GM12864 (cell line): ENCODE data around the gene PLOD3.

Source experiments
- DNase-seq: peaks from one replicate; pipeline ENCODE4 v3.0.0-alpha.2; 2011; ENCODE audit warnings: low read depth
- H3K4me3 ChIP-seq: 2 replicates; pipeline ENCODE4 v1.5.1; 2011; ENCODE audit warnings: mild to moderate bottlenecking, low read depth, low read length, control low read depth
- CTCF ChIP-seq: IDR thresholded peaks from 2 replicates; pipeline ENCODE4 v1.5.1; 2011; ENCODE audit warnings: low read depth, mild to moderate bottlenecking, moderate library complexity, low read length, control low read depth, inconsistent platforms; ENCODE audit errors: missing control alignments

Gene PLOD3

DNA sequence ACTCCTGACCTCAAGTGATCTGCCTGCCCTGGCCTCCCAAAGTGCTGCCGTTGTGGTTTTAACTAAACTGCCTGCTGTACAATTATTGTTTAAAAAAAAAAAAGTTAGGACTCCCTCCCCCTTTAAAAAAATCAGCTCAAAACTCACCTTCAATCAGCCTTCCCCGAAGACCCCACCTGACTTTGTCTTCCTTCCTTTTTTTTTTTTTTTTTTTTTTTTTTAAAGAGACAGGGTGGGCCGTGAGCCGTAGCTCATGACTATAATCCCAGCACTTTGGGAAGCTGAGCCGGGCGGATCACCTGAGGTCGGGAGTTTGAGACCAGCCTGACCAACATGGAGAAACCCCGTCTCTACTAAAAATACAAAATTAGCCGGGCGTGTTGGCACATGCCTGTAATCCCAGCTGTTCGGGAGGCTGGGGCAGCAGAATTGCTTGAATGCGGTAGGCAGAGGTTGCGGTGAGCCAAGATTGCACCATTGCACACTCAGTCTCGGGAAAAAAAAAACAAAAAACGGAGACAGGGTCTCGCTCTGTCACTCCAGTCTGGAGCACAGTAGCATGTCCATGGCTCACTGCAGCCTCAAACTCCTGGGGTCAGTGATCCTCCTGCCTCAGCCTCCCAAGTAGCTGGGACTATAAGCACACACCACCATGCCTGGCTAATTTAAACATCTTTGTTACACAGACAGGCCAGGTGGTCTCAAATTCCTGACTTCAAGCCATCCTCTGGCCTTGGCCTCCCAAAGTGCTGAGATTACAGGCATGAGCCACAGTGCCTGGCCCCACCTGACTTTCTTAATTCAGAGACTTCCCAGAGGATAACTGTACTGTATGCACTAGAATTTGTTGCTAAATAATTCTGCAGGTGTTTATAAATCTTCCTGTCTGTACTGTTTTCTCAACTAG, 24.3 kb upstream of the PLOD3 start:
- no peak overlapping the region for H3K4me3 ChIP-seq
- no peak for TF ChIP-seq CTCF
- DNase-seq: no peak

- DNase-seq: no peak
- H3K4me3 ChIP-seq: no peak overlapping the region
- no peak for TF ChIP-seq CTCF
Measured at GRCh38 chr7:101241015-101241363, 23.6 kb upstream of the PLOD3 start.

- no peak for TF ChIP-seq CTCF
- H3K4me3 ChIP-seq: no peak overlapping the region
- DNase-seq: no peak
Measured at GRCh38 chr7:101240226-101241014, 23.0 kb upstream of the PLOD3 start.

DNA sequence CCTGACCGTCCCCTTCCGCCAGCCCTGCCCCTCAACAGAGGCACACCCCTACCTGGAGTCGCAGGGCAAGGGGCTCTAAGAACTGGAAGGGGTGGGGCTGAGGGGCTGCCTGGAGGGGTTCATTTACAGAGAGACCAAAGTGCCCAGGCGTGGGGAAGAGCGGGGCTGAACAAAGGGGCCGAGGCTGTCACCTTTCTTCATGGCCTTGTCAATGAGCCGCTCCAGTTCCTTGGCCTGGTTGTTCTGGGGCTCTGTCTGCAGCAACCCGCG, 22.5 kb upstream of the PLOD3 start:
- no peak overlapping the region for H3K4me3 ChIP-seq
- DNase-seq: no peak
- TF ChIP-seq CTCF: no peak

GRCh38 chr7:101239191-101239950, 22.0 kb upstream of the PLOD3 start:
- TF ChIP-seq CTCF: no peak
- no peak overlapping the region for H3K4me3 ChIP-seq
- no peak for DNase-seq

DNA sequence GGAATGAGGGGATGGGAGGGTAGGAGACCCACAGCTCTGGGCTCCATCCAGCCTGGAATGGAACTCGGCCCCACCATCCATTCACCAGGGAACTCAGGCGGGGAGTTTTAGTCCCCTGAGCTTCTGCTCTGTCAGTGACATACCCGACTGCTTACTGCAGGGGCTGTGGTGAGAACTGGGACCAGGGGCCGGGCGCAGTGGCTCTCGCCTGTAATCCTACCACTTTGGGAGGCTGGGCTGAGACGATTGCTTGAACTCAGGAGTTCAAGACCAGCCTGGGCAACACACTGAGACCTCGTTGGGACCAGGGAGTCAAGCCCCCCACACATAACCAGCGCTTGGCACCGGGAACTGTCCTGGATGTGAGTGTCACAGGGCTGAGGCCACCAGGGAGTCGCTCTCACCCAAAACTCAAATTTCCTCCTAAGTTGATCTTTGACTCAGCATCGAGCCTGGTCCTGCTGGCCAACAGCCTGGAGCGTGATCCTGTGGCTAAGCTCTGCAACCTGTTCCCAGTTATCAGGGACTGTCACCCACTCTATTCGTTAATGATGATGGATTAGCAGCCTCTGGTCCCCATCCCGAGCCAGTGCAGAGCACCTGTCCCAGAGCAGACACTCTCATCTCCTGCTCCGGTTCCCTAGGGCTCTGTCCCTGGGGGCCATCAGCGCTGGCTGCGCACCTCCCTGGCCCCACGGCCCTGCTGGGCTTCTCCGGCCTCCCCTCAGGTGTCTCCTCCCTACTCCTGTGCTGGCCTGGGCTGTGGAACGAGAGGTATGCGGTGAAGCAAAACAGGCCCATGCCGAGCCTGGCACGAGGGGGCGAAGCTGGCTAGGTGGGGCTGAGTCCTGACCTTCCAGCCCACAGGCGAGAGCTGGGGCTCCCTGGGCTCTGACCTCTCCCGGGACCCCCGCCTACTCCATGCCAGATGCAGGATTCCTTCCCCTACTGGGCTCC, 21.1 kb upstream of the PLOD3 start:
- DNase-seq: no peak
- no peak overlapping the region for H3K4me3 ChIP-seq
- no peak for TF ChIP-seq CTCF
